Stimulated activated CD4-positive, alpha-beta T cell treated with anti-CD3 and anti-CD28 coated beads, TNF-alpha, amount 100 ng/mL, for 4 hours (primary cell): Measurements from ENCODE around the gene ROPN1L.

Experiments used
- DNase-seq, 3 experiments: peaks; one replicate each; pipeline ENCODE4 v3.0.0-alpha.2; 2020; ENCODE audit warnings: low read depth in 3 of 3

ROPN1L gene

DNA sequence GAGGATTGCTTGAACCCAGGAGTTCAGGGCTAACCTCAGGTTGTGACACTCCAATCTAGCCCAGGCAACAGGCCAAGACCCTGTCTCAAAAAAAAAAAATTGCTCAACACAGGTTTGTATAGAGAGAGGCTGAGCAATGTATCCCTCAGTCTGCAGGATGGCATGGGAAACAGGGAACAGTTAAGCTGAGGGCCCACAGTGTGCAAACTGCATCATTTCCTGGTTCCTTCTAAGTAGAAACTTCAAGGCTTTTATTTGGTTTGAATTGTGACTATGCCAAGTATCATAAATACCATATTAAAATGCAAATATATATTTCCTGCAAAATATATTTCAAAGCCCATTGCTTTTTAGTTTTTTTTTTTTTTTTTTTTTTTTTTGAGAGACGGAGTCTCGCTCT is 13.7 kb upstream of the ROPN1L start:
- no peak for DNase-seq

DNA sequence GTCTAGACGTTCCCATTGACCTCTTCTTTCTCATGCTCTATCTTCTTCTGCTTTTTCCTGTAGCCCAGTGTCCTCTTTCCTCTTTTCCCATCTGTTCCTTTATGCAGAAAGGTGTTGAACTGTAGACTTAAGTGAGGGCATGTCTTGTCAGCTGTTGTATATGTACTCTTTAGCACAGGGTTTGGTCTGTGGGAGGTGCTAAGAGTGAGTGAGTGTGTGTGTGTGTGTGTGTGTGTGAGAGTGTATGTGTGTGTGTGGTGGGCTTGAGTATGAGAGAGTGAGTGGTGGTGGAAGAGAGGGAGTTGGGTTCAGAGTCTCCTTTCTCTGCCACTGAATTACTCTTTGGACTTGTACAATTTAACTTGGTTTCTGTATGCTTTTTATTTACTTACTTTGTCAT is 10.3 kb upstream of the ROPN1L start:
- no peak for DNase-seq

DNA sequence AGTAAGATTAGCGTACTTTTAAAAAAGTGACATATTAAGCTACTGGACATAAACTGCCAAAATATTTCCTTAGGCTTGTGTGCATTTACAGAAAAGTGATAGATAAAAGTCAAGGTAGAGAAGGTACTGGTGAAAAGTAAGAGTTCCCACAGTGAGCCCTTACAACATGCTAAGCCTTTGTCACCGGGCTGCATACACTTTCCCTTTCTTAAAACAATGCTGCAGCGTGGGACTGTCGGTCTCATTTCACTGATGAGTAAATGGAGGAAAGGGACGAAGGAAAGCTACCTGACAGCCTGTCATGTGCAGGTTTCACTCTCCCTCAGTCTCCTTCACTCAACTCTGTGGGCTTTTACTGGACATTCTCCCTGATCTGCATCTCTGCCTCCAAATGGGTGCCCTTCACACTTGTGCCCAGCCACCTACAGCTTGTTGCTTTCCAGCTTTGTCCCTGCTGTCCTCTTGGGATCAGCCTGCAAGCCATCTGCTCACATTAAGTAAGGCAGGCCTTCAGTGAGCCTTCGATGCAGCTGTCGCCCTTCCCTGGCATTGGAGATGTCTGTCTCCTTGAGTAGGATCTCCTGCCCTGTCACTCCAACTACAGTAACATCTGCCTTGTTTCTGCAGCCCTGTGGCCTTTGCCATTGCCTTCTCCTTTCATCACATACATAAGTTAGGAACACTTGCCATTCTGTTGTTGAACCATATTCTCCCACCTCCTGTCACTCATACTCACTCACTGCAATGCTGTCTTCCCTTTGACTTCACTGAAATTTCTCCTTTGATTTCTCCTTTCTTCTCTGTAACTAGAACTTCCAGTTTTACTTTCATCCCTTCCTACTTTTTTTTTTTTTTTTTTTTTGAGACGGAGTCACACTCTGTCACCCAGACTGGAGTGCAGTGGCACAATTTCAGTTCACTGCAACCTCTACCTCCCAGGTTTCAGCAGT is 9.3 kb upstream of the ROPN1L start:
- DNase-seq = no peak

DNA sequence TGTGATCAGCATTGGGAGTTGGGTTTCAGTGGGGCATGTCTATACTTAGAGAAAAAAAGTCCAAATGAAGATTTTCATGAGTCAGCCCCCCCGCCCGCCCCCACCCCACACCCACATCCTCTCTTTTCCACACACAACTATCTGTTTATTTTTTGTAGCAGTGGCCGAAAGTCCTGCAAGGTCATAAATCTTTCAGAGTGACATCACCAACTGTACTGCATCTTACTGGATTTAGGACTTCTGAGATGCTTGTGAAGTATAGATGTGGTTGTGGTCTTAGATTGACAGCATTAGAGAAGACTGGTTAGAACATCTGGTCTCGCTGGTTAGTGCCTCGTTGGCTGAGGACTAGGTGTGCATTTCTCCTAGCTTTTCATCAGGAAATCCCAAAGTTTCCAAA is 7.3 kb upstream of the ROPN1L start:
- DNase-seq = no peak

DNA sequence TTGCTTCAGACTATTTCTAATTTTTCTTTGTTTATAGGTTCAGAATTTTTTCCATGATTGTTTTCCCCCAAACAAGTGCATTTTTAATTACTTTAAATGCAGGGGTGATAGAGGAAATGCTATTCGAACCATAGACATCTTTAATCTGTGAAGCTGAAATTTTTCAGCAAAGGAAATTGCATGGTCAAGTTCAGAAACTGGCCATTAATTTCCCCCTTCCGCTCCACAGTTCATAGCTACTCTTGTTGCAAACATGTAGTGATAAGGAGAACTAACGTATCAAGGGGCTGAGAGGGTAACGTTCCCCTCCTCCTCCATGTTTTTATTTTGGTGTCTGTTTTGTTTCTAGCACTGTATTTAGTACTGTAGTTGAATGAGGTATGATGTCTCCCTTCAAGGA is 3.4 kb upstream of the ROPN1L start:
- DNase-seq = no peak

DNA sequence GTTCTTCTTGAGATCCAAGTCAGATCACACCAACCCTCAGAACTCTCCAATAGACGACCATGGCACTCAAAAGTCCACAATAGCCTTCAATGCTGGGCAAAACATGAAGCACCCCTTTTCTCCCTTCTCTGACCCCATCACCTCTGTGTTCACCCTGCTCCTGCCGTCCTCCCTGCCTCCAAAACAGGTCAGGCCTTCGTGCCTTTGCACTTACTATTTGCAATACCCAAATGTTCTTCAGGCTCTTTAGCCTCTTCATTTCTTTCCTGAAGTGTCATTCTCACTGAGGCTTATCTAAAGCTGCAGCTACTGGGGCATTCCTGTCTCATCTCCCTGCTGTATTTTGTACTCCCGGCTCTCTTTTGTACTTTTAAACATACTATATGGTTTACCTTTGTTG is 2.0 kb upstream of the ROPN1L start:
- DNase-seq = no peak

DNA sequence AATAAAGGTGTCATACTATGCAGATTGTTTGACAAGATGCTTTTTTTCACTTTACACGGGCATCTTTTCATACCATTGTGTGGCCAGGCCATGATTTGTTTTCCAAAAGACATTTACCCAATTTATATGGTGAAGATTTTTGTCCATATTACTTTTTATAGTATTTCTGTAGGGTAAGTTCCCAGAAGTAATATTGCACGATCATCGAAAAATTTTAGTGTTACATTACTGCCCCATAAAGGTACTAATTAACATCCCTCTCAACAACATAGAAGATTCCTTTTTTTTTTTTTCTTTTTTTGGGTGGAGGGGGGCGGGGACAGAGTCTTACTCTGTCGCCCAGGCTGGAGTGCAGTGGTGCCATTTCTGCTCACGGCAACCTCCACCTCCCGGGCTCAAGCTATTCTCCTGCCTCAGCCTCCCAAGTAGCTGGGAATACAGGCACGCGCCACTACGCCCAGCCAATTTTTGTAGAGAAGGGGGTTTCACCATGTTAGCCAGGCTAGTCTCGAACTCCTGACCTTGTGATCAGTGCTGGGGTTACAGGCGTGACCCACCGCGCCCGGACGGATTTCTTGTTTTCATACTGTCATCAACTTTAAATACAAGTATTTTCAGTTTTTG is 1.2 kb upstream of the ROPN1L start:
- no peak for DNase-seq

DNA sequence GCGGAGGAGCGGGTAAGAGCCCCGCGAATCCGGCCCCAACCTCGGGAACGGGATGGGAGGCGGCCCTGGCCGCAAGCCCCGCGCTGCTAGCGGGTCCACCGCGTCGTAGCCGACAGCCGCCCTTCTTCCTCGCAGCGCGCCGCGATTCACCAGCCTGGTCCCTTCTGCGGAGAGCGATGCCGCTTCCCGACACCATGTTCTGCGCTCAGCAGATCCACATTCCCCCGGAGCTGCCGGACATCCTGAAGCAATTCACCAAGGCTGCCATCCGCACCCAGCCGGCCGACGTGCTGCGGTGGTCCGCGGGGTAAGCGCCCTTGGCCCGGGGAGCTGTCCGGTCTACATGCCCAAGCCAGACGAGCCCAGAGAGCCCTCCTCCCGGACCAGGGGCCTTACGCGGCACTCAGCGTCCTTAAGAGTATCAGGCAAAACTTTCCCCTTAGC is 335 bp downstream of the ROPN1L start:
- DNase-seq = peak in 1 of 3 experiments; percentile 17

DNA sequence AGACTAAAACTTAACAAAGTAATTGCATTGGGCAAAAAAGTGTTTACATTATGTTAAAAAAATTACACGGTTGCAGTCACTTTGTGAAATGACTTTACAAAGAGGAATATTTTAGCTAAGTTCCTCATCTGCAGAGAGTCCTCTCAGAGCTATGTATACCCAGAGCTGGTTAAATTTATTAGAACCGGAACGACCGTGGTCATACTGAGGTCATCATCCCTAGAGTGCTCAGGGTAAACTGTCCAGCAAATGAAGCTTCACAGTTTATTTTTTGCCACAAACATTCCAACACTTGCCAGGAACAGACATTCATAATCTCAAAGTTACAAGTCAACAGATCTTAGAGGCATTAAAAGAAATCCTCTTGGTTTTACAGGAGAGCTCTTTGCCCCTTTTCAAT is 897 bp downstream of the ROPN1L start:
- DNase-seq = no peak

DNA sequence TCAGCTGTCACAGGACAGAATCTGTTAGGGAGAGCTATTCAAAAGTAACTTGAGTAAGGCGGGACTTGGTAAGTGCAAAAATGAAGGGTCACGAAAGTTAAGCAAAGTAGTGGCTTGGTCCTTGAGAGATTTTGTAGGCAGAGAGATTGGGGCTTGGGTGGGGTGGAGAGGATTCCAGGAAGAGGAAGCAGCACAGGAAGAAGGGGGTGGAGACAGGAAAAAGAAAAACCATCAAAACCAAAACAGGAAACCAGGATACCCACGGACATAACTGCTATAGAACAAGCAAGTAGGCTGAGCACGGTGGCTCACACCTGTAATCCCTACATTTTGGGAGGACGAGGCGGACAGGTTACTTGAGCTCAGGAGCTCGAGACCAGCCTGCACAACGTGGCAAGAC is 3.7 kb downstream of the ROPN1L start:
- DNase-seq = no peak

DNA sequence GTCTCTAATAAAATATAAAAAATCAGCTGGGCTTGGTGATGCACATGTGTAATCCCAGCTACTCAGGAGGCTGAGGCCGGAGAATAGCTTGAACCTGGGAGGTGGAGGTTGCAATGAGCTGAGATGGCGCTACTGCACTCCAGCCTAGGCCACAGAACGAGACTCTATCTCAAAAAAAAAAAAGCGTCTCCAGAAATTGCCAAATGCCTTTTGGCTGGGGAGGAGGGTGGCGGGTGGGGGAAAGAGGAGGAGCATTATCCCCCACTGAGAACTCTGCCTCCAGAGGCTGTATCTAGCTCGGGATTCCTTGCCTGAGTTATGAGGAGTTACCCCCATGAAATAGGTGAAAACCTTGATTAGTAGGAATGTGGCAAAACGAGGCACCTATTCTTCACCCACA is 4.8 kb downstream of the ROPN1L start:
- no peak for DNase-seq

DNA sequence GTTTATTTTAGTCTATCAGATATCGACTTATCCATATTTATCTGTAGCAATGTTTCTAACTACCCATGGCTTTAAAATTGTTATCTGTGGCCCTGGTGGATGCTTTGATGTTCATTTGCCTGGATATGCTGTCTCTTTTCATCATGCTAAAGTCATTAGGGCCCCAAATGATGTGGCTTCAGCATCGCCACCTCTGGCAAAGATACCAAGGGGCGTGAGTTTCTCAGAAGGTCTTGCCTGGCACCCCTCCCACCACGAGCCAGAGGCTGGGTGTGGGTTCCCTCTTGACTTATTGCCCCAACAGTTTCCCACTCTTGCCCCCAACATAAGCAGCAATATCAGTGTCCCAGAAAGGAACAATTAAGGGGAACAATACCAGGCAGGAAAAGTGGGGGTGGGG is 5.4 kb downstream of the ROPN1L start:
- no peak for DNase-seq

DNA sequence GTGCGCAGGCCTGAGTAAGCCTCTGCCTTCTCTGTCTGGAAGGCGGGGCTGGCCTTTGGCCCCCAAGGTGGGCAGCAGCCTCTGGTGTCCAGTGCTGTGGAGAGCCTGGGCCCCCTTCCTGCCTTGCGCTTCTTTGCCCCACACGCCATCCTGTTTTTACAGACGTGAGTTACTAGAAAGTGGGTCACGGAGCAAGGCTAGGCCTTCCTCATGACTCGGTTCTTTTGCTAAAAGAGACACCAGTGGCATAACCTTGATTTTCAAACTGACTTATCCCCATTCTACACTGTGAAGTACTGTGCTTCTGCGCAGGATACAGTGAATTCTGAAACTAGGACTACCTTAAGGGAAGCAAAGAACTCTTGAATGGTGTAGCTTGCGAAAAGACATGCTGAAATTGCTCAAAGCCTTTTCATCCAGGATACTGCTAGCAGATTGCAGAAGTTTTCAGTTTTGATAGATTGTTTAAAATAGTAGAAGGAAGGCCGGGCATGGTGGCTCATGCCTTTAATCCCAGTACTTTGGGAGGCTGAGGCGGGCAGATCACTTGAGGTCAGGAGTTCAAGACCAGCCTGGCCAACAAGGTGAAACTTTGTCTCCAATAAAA is 7.2 kb downstream of the ROPN1L start:
- DNase-seq = no peak

DNA sequence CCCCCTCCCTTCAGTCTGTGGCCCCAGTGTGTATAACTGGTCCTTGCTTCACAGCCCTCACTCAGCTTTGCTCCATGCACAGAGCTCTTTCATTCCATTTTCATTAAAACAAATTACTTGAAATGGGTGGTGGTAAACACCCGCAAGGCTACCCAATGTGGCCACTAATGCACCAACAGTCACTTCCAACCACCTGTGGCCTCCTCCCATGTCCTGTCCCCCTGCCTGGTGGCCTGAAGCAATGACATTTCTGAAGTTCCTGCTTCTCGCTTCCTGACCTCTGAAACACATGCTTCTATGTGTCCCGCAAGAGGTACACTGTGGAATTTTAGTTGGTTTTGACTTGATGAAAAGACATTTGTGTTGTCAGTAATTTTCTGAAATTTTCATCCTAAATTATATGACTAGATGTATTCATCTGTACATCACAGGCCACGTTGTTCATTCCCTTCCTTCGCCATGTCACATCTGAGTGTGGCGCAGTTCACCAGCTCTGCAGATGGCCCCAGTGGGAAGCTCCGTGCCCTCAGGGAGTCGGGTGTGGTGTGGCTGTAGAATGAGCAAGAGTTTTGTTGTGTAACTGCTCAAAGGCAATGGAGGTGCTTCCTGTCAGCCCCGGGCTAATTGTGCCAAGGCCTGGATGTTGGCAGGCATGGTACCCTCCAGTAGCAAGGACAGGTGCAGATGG is 9.6 kb downstream of the ROPN1L start:
- DNase-seq = no peak

DNA sequence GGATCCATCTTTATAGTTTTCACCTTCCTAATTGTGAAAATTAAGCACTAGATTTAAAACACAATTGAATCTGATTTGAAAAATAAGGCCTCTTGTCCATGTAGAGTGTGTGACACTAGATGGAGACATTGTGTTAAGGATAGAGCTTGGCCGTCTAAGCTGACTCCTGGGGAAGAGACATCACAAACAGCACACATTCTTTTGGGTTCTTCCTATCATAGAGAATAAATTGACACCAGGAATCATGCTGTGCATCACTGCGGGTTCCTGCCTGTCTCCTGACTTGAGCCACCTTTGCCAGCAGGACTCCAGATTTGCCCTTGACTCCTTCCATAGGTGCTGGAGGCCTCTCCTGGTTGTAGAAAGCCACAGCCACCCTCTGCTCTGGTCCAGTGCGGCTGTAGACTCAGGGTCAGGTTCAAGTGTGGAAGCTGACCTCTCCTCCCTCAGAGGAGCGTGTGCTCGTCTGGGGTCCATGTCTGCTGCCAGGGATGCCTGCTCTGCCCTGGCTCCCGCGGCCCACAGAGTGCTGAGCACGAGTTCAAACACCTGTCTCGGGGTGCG is 11.2 kb downstream of the ROPN1L start:
- DNase-seq = no peak

DNA sequence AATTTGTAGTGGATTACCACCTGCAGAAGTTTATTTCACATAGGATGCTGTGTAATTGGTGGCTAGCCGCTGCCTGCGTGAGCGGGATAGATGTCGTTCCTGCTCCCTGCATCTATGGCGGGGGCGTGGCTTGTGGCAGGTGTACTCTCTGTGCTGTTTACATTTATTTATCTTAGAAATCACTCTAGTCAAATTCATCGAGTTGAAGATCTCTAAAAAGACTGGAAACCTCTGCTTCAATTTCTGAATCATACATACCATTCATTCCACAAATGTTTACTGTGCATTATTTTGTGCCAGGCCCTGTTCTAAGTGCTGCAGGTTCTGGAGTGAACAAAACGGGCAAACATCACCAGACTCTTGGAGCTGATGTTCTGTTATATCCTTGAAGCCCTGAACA is 11.9 kb downstream of the ROPN1L start:
- DNase-seq = no peak

DNA sequence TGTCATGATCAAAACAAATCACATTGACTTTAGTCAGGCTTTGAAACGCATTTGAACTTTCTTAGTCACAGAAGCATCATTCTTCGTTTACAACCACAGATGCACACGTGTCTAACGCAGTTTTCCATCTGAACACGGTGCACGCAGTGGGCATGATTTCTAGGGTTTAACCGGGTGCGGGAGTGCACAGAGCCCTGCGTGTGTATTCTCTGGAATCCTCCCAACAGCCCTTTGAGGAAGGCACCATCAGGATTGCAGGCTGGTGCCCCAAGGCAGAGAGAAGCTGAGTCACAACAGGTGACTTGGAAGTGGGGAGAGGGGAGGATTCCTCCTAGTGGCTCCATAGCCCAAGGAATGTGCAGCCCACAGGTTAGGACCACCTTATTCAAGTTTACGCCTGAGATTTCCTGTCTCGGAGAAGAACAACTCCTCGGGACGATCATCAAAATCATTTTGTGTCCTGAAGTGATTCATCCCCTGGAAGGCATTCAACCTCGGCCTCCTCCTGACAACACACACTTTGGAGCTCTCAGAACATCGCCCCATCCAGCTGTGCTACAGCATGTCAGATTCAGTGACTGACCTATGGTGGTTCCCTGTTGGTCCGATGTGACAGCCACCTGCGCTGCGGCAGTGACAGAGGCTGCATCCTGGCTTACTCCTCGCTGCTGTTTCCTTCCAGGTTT is 13.1 kb downstream of the ROPN1L start:
- DNase-seq = no peak

DNA sequence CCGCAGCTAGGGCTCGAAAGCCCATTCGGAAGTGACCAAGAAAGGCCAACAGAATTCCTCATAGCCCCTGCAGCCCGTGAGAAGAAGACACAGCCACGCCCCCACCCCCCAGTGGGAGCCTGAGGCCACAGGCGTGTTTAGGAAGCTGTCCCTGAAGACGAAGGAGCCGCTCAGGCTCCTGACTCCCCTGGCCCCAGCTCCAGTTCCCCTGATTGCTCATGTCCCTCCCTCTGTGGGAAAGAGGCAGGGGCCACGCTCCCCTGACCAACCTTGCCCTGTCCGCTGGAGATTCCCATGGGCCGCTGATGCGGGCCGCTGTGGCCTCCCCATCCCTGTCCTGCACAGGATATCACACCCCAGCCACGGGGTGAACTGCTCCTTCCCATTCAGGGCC is 13.6 kb downstream of the ROPN1L start:
- DNase-seq = no peak

DNA sequence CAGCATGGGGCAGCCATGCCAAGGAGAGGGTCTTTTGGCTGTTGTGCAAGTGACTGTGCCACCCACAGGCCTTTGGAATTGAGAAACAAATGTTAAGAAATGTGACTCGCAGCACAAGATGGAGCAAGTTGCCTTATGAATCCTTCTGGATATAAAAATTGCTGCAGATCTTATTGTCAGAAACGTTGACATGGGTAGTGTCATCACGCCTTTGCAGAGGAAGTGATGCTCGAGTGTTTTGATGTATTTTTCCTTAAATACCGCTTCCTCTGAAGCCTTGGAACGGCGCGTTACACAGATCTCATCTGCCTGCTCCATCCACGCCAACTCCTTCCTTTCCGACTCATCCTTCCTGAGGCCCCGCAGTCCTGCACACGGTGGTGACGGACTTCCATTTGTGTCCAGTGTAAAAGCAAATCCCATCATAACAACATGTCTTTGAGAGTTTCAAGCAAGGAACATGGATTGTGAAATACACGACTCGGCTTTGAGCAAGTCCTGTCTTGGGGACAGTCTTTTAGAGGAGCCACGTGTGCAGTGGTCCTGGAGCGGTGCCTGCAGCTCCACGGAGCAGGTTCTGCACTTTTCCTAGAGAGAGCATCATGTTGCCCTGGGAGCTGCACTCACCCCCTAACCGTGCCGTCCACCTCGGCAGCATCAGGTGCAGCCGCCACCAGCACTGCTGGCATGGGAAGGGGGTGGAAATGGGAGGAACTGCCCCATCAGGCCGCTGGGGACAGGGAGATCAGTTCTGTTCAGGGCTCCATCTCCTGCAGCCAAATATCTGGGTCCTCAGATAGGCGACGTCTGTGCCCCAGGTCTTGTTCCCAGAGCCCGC is 15.1 kb downstream of the ROPN1L start:
- DNase-seq = no peak
